A673 (cell line): Measurements from ENCODE around the gene GLMP. TPM values are rescaled to one million over a fixed set of nuclear protein-coding genes. Genes with fewer than 3 reads are reported as not detected.

ENCODE experiments used
- BruUV-seq: library from RNA; stranded (reverse); fragments of 400-500 nt; replicated peaks from 2 replicates; lab custom pipeline; 2021; lab: Mats Ljungman, UMichigan
- CTCF ChIA-PET: fragments of 300-600 bp; sonication (Branson Sonifier 250); formaldehyde crosslinking; loops from one replicate; lab custom pipeline; 2022; ENCODE audit warnings: antibody characterized with exemption; lab: Charles Lee
- POLR2A ChIA-PET: fragments of 300-600 bp; sonication (Branson Sonifier 250); formaldehyde crosslinking; loops from one replicate; lab custom pipeline; 2022; ENCODE audit warnings: antibody characterized with exemption; ENCODE audit not compliant: low non-redundant PET; lab: Charles Lee
- DNase-seq: peaks from one replicate; pipeline ENCODE4 v3.0.0-alpha.2; 2015; ENCODE audit warnings: low spot score
- H3K27ac ChIP-seq: fragments of 200-600 bp; sonication (generic); 2 replicates; pipeline ENCODE4 v1.5.1; 2016; ENCODE audit warnings: mixed run types, low read depth, mild to moderate bottlenecking, mixed read lengths, antibody characterized with exemption, low read length; ENCODE audit not compliant: poor library complexity, severe bottlenecking
- H3K27me3 ChIP-seq: fragments of 200-600 bp; sonication (generic); replicated peaks from 2 replicates; pipeline ENCODE4 v1.6.1; 2017; ENCODE audit warnings: mixed run types, low read depth, mild to moderate bottlenecking, mixed read lengths, antibody characterized with exemption, low read length; ENCODE audit not compliant: insufficient read depth, poor library complexity
- H3K36me3 ChIP-seq: fragments of 200-600 bp; sonication (generic); 2 replicates; pipeline ENCODE4 v1.6.1; 2016; ENCODE audit warnings: mixed run types, mild to moderate bottlenecking, mixed read lengths, antibody characterized with exemption, low read length; ENCODE audit not compliant: insufficient read depth, poor library complexity, severe bottlenecking
- H3K4me1 ChIP-seq: fragments of 200-600 bp; sonication (generic); 2 replicates; pipeline ENCODE4 v1.6.1; 2017; ENCODE audit warnings: mixed run types, mild to moderate bottlenecking, mixed read lengths, antibody characterized with exemption, low read length; ENCODE audit not compliant: insufficient read depth, poor library complexity, severe bottlenecking
- H3K4me3 ChIP-seq: fragments of 200-600 bp; sonication (generic); 2 replicates; pipeline ENCODE4 v1.5.1; 2016; ENCODE audit warnings: low read depth, mixed run types, mild to moderate bottlenecking, mixed read lengths, low read length; ENCODE audit not compliant: poor library complexity, severe bottlenecking
- H3K9me3 ChIP-seq: fragments of 200-600 bp; sonication (generic); 2 replicates; pipeline ENCODE4 v1.6.1; 2016; ENCODE audit warnings: mixed run types, low read depth, mild to moderate bottlenecking, mixed read lengths, antibody characterized with exemption, low read length; ENCODE audit not compliant: poor library complexity, severe bottlenecking
- CTCF ChIP-seq: fragments of 300-800, 200-600 bp; sonication (generic); conservative IDR thresholded peaks from 2 replicates; pipeline ENCODE4 v1.5.1; 2017; ENCODE audit warnings: low read depth, mild to moderate bottlenecking, antibody characterized with exemption, low read length, moderate library complexity, mixed read lengths
- EZH2 ChIP-seq: fragments of 200-600 bp; sonication (generic); IDR thresholded peaks from 2 replicates; pipeline ENCODE4 v1.6.1; 2017; ENCODE audit warnings: borderline replicate concordance, low read depth, mild to moderate bottlenecking, mixed read lengths, antibody characterized with exemption, low read length; ENCODE audit not compliant: poor library complexity, severe bottlenecking
- intact Hi-C: fragments of 100-400 bp; cut with micrococcal nuclease; formaldehyde crosslinking; loops from one replicate; pipeline ENCODE4 v1.10.0; 2022; ENCODE audit not compliant: unreplicated experiment
- total RNA-seq: library from RNA; stranded (reverse); gene quantifications from 2 replicates; pipeline ENCODE4 v1.2.3, GENCODE V29; 2021

GLMP gene
- total RNA-seq, 1 experiment from 2014 or later: 30.3 TPM

- intact Hi-C loops: no loop called here
- no peak for TF ChIP-seq CTCF
- TF ChIP-seq EZH2: no peak
- BruUV-seq: no TSS peak
- POLR2A ChIA-PET: no interaction called here
- Histone ChIP-seq H3K4me3 (no peak overlapping the region), H3K9me3 (no peaks in the 10 kb centered on the region), H3K4me1 (no peaks in the 10 kb centered on the region), H3K27me3 (no peaks in the 10 kb centered on the region), H3K27ac (no peak overlapping the region), H3K36me3 (peaks cover 76% of the 10 kb centered on the region)
- no peak for DNase-seq
- CTCF ChIA-PET: no interaction called here
These were observed 36.6 kb downstream of the GLMP start for GRCh38 chr1:156258859-156259258.

GRCh38 chr1:156257711-156258110, 37.8 kb downstream of the GLMP start:
- no peaks in the 10 kb centered on the region for H3K4me1 ChIP-seq
- POLR2A ChIA-PET: no interaction called here
- BruUV-seq: no TSS peak
- H3K27me3 ChIP-seq: no peaks in the 10 kb centered on the region
- CTCF ChIA-PET: no interaction called here
- no peak overlapping the region for H3K4me3 ChIP-seq
- H3K9me3 ChIP-seq: no peaks in the 10 kb centered on the region
- DNase-seq: no peak
- intact Hi-C loops: no loop called here
- no peak overlapping the region for H3K27ac ChIP-seq
- H3K36me3 ChIP-seq: peaks cover 76% of the 10 kb centered on the region
- TF ChIP-seq CTCF: no peak
- no peak for TF ChIP-seq EZH2

- BruUV-seq: no TSS peak
- no peak for DNase-seq
- Histone ChIP-seq H3K27ac (no peak overlapping the region), H3K27me3 (no peaks in the 10 kb centered on the region), H3K36me3 (peaks cover 73% of the 10 kb centered on the region), H3K4me1 (no peaks in the 10 kb centered on the region), H3K9me3 (no peaks in the 10 kb centered on the region), H3K4me3 (no peak overlapping the region)
- ChIA-PET CTCF (interaction anchor here (1.4 kb wide), 1 partner anchor 29 kb away, joined by 3 read pairs; no protein-coding TSS in a partner anchor), POLR2A (no interaction called here)
- no peak for TF ChIP-seq EZH2
- no peak for TF ChIP-seq CTCF
- intact Hi-C loops: no loop called here
These were observed 41.8 kb downstream of the GLMP start for GRCh38 chr1:156253634-156254033.
